Ovary (tissue), 3 donors: ENCODE measurements around the gene AGBL4.

Source experiments
- CTCF ChIP-seq, 3 donors: fragments of 450-650 bp in 2 of 3; fragments of 200-600 bp in 1 of 3; IDR thresholded peaks; one replicate each; pipeline versions ENCODE4 v1.5.1 to v1.8.0; 2016 to 2022; ENCODE audit warnings: antibody characterized with exemption in 3 of 3, mild to moderate bottlenecking in 1 of 3
- POLR2A ChIP-seq: fragments of 450-650 bp; IDR thresholded peaks from one replicate; pipeline ENCODE4 v1.6.1; 2017; ENCODE audit warnings: antibody characterized with exemption, mild to moderate bottlenecking, moderate library complexity
- donor health status: DM: no; HTN: no; CAD: no.

DNA sequence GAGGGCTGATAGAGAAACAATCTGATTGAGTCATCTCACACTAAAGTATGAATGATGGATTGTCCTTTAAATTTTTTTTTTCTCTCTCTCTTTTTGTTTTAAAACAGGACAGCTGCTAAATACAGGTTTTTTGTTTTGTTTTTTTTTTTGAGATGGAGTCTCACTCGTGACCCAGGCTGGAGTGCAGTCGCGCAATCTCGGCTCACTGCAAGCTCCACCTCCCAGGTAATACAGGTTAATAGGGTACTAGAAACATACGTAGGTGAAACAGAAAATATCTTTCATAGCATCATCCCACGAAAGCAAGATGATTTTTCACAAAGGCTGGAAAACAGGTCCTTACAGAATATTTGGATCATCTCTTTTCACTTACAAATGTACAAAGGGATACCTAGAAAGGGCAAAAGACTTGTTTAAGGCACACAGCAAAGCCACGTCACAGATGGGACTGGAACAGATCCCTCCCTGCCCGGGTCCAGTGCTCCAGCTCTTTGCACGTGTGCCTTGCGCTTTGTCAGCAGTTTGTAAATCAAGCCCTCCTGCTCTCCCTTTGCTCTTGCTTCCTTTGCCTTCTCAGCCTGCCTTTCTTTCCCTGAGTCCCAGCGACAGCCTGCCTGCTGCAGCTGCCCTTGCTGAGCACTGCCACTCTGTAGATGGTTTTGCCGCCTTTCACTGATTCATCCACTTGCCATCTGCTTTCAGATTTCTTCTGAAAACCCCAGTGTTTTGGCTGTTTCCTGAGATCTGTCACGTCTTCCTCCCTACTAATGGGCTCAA is 1075.8 kb downstream of the AGBL4 start:
- no peak for TF ChIP-seq CTCF (IDR thresholded peaks at IDR 0.05)
- TF ChIP-seq POLR2A: no peak
